SH-SY5Y (cell line): ENCODE measurements around the gene HEYL.

Experiments
- GATA2 ChIP-seq: IDR thresholded peaks from 2 replicates; pipeline ENCODE4 v1.6.1; 2011; ENCODE audit warnings: mild to moderate bottlenecking, low read depth, low read length
- GATA3 ChIP-seq: IDR thresholded peaks from 2 replicates; pipeline ENCODE4 v1.6.1; 2011; ENCODE audit warnings: low read depth, mild to moderate bottlenecking, low read length, moderate library complexity

DNA sequence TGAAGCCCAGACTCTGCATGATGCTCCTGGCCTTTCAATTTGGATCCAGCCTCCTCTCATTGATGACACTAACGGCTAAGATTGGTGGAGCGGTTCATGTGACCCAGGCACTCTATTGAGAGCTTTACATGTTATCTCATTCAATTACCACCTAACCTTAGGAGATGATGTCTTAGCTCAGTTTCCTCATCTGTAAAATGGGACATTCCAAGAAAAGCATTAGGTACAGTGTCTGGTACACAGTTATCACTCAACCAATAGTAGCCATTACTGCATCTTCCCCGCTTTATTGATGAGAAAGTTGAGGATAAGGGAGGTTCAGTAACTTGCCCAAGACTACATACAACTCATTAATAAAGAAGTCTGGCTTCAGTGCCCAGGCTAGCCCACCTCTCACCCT is 17.0 kb downstream of the HEYL start:
- TF ChIP-seq GATA2, result no peak
- TF ChIP-seq GATA3, result no peak
